GM19025 (cell line): ENCODE data around the gene SAMD13.

ENCODE experiments used
- ATAC-seq: cut with Tn5 transposase; IDR thresholded peaks from one replicate; pipeline ENCODE4 v1.9.1; 2021; ENCODE audit warnings: mild to moderate bottlenecking, low read depth, moderate library complexity; ENCODE audit not compliant: unreplicated experiment

SAMD13 gene

GRCh38 chr1:84330125-84330984 is 28.8 kb downstream of the SAMD13 start:
- no peak for ATAC-seq

GRCh38 chr1:84339503-84339902 is 38.0 kb downstream of the SAMD13 start:
- no peak for ATAC-seq

- ATAC-seq = no peak
Measured at GRCh38 chr1:84344286-84344685, 42.8 kb downstream of the SAMD13 start.

DNA sequence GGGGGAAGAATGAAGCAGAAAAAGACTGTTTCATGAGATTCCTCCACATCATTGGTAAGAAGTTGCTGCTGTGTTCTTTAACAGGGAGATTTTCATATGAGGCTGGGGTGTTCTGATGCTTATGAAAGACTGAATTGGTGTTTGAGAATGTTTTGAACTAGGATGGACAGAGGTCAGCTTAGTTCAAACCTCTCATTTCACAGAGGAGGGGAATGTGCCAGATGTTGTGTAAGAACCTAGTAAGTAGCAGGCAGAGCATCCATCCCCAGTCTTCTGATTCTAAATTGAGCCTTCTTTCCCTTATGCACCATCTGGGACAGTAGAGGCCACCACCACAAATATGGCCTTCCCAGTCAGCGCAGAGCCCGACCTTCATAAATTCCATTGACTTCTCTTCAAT is 43.7 kb downstream of the SAMD13 start:
- ATAC-seq = no peak

DNA sequence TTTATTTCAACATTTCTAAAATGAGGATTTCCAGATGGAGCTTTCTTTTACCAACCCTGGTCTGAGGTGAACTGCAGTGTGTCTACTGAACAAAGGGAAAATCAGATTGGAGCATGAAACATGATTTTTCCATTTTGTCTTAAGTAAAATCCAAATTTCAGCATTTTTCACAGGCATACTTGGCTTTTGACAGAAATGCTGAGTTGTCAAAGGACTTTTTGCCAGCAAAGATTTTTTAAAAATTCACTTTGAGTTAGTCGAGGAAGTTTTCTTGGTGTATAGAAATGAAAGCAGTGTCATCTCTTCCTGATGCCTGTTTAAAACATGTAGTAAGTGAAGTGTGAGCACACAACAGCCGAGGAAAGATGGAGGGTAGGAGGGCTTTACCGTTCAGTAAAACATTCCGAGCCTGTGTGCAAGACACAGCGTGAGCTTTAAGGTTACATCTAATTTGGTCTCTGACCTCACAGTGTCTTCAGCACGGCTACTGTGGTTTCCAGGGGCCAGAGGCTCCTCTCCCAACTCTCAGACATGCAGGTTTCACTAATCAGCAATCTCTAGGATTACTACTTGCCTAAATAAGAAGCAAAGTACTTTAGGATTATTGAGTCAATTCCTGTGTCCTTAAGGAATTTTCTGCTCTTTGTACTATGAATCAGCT is 45.9 kb downstream of the SAMD13 start:
- ATAC-seq = no peak

- ATAC-seq = no peak
Measured at GRCh38 chr1:84347932-84348555, 46.5 kb downstream of the SAMD13 start.

DNA sequence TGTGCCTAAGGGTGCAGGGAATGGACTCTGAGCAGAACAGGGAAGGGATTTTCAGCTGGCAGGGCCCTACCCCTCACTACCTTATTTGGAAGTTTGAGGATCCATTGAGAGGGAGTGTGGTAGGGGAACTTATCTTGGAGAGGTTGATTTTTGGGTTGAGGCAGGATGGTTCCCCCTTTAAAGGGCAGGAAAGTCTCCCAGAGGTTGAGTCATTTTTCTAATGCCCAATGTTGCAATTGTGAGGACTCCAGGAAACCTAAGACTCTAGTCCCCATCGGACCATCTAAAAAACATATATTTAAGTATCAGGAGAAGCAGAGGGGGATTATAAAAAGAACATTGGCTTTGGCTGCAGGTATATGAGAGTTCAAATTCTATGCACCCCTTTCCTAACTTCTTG is 47.3 kb downstream of the SAMD13 start:
- no peak for ATAC-seq

GRCh38 chr1:84350104-84350503 is 48.6 kb downstream of the SAMD13 start:
- no peak for ATAC-seq

- no peak for ATAC-seq
Measured at GRCh38 chr1:84350550-84350949, 49.0 kb downstream of the SAMD13 start.

DNA sequence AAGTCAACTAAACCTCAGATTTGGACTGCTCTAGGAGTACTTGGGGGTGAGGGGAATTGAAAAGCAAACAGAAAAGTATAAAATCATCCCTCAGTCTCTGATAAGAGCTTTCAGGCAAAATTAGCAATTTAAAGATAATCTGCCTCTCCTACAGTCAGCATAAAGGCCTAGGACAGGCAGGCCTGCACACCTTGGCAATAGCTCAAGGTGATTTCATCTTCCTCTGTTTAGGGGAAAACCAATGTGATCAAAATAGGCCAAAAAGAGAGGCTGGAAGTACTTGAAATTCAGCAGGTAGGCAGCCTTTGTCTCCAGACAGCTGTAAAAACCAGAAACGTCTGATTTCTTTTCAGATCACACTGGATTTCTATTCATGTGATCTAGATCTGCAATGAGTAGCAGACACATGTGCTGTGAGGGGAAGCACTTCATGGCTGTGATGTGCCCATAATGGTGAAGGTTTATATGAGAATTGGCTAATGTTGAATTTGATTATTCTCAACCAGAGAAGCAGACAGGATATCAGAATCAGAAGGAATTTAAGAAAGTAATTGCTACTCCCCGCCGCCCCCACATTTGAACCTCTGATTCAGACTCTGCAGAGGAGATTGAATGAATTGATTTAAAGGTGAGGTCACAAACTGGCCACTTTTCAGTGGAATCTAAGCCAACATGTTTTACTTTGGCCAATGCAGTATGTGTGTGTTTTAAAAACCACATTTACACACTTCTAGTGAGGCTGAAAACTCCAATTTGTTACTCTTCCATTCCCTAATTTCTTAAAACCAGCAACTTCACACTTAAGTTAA is 51.0 kb downstream of the SAMD13 start:
- ATAC-seq = no peak

DNA sequence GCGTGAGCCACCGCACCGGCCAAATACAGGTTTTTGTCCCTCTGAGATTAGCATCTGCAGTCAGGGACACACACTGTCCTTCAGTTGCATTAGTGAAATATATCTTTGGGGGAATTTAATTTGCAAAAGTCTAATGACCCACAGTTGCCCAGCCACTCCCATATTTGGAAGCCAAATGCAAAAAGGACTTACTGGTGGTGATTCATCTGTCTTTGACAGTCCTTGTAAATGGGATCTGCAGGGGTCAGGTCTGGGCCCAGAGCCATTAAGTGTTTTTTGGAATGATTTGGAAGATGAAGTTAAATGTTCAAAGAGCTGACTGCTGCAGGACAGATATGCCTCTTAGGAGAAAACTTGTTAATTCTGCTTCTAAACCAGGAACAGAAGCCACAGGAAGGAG is 52.2 kb downstream of the SAMD13 start:
- ATAC-seq = no peak

GRCh38 chr1:84355556-84355955 is 54.0 kb downstream of the SAMD13 start:
- no peak for ATAC-seq

DNA sequence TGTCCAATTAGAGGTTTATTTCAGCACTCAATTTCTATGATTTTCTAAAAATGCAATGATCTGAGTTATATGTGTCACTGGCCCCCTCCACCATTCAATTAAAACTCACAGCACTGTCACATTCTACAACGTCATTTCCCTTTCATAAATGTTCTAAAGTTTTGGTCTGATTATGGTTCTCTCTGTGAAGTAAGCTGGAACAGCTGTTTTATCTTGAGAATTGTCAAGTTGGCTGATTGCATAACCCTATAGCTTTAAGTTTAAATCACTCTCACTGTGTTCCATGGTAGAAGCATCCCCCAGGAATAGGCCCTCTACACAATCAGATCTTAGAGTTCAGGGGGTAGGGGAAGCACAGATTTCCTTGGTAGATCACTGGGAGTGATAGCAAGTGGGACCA is 55.4 kb downstream of the SAMD13 start:
- no peak for ATAC-seq

- ATAC-seq = no peak
Measured at GRCh38 chr1:84358695-84359094, 57.2 kb downstream of the SAMD13 start.

GRCh38 chr1:84360316-84360715 is 58.8 kb downstream of the SAMD13 start:
- no peak for ATAC-seq

DNA sequence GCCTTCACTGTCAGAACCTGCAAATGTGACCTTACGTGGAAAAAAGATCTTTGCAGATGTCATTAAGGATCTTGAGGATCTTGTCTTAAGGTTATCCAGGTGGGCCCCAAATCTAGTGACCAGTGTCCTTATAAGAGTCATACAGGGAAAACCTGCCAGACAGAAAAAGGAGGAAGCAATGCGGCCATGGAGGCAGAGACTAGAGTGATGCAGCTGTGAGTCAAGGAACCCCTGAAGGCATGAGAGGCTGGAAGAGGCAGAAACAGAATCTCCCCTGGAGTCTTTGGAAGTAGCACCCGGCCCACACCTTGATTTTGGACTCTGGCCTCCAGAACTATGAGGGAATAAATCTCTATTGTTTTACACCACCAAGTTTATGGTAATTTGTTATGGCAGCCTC is 60.3 kb downstream of the SAMD13 start:
- no peak for ATAC-seq

DNA sequence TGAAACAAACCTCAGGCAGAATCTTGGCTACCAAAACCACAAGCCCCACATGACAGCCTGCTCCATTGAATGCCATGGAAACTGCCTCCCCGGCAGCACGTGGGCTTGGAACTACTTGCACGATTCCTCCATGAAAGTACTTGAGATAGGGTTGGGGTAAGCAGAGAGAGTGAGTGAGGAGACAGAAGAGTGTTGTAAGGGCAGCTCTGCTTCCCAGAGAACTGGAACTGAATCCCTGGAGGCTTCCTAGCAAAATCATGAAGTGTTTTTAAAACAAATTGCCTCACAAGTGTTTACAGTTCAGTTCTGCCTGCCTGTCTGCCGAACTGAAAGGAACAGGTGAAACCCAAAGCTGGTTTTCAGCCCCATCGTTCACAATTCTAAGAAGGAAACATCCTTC is 61.5 kb downstream of the SAMD13 start:
- no peak for ATAC-seq

- ATAC-seq = no peak
Measured at GRCh38 chr1:84363622-84364021, 62.1 kb downstream of the SAMD13 start.

DNA sequence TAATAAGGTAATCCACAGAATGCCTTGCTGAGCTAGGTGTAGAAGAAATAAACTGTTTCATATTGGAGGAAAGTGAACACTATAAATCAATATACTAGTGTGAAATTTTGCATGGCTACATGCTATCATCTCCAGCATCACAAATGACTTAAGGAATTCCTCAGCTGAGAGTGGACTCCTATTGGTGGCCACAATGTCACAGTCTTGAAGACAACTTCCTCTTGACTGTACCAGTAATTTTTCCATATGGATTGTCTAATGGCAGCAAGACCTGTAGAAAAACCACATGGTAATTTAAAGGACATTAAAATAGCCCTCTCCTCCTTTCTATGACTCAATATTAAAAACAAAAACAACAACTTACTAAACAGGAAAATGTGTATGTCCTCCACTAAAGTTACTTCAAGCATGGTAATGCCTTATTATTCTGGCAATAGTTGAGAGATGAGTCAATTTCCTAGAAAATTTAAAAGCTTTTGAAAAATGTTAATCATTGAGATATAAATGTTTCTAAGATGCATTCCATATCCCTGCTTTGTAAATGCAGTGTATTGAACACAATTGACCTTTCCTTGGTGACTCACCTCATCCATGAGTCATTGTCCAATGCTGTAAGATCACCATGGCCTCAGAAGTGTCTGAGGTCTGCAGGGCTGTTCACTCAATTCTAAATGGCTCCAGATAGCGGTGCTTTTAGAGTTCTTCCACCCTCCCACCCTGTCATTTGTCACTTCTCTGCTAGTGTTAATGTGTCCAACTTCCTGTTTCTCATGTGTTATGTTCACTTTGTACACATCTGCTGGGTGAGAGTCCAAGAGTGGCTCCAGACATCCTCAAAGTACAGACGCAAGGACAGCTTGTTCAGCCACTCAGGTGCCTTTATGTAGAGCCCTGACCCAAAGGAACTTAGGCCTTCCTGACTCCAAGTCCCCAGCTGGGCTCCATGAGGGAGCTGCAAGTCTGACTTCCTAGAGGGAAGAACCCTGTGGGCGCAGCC is 64.0 kb downstream of the SAMD13 start:
- no peak for ATAC-seq

GRCh38 chr1:84366786-84367185 is 65.3 kb downstream of the SAMD13 start:
- ATAC-seq = no peak
